Fibroblast of lung (primary cell): ENCODE data around the gene ZNF611.
"Not testable (repeated sequence)": the region's sequence is repeated elsewhere in the genome, so short reads cannot be mapped to it uniquely, and the experiment has no call there.

Source experiments
- CTCF ChIP-seq, 2 donors: IDR thresholded peaks in 1 of 2; conservative IDR thresholded peaks in 1 of 2; 1 replicate in 1 of 2; 2 replicates in 1 of 2; pipeline ENCODE4 v1.5.1; 2011 to 2012; ENCODE audit warnings: low read length in 2 of 2, control low read depth in 1 of 2, inconsistent platforms in 1 of 2, low read depth in 1 of 2, mild to moderate bottlenecking in 1 of 2
- EZH2 ChIP-seq: IDR thresholded peaks from 2 replicates; pipeline ENCODE4 v1.5.1; 2012; ENCODE audit warnings: low read length, control low read depth, mild to moderate bottlenecking; ENCODE audit errors: missing control alignments

- TF ChIP-seq CTCF (conservative IDR thresholded peaks at IDR 0.05 in 1 of 2, IDR thresholded peaks at IDR 0.05 in 1 of 2; ENCODE audit: low read depth in 1 of 2, low read length in 2 of 2); EZH2: not testable (repeated sequence)
Measured at GRCh38 chr19:52705615-52706014, 29.2 kb downstream of the ZNF611 start.
